GM12878 (cell line): ENCODE results near the gene CRB2. TPM values are rescaled to one million over a fixed set of nuclear protein-coding genes. Genes with fewer than 3 reads are reported as not detected.

ENCODE experiments used
- CBFB ChIP-seq: IDR thresholded peaks from 2 replicates; pipeline ENCODE4 v1.6.1; 2016; ENCODE audit warnings: antibody characterized with exemption, low read depth
- ELK1 ChIP-seq: IDR thresholded peaks from 2 replicates; pipeline ENCODE4 v1.6.1; 2012; ENCODE audit warnings: low read depth, low read length, improper control_type of control experiment
- GATAD2B ChIP-seq: fragments of 450-650 bp; conservative IDR thresholded peaks from 2 replicates; pipeline ENCODE4 v1.6.1; 2017; ENCODE audit warnings: low read depth, mild to moderate bottlenecking, moderate library complexity
- NFXL1 ChIP-seq: fragments of 450-650 bp; IDR thresholded peaks from 2 replicates; pipeline ENCODE4 v1.6.1; 2017; ENCODE audit warnings: antibody characterized with exemption, mild to moderate bottlenecking, borderline replicate concordance
- NFYB ChIP-seq: IDR thresholded peaks from 2 replicates; pipeline ENCODE4 v1.6.1; 2011; ENCODE audit warnings: low read depth, mild to moderate bottlenecking, low read length, improper control_type of control experiment, moderate library complexity; ENCODE audit not compliant: insufficient read depth
- NR2C2 ChIP-seq: IDR thresholded peaks from 2 replicates; pipeline ENCODE4 v1.6.1; 2011; ENCODE audit warnings: borderline replicate concordance, low read depth; ENCODE audit not compliant: control insufficient read depth, insufficient read length
- PML ChIP-seq: IDR thresholded peaks from 2 replicates; pipeline ENCODE4 v1.6.1; 2012; ENCODE audit warnings: low read length, inconsistent platforms
- SP1 ChIP-seq: IDR thresholded peaks from one replicate; pipeline ENCODE4 v1.6.1; 2011; ENCODE audit warnings: low read depth, low read length
- TAF1 ChIP-seq: IDR thresholded peaks from 2 replicates; pipeline ENCODE4 v1.6.1; 2011; ENCODE audit warnings: mild to moderate bottlenecking, low read depth, low read length, borderline replicate concordance
- ZNF622 ChIP-seq: fragments of 450-650 bp; IDR thresholded peaks from 2 replicates; pipeline ENCODE4 v1.6.1; 2017; ENCODE audit warnings: mild to moderate bottlenecking, inconsistent platforms
- polyA plus RNA-seq, 11 experiments: library from polyadenylated mRNA; depleted of rRNA in 4 of 11; unstranded in 6 of 11; stranded (reverse) in 5 of 11; fragments of >200 nt; fragmentation: Nextera tagmentation in 4 of 11; fragmentation: Illumina TruSeq in 1 of 11; extraction: Ambion mirVana in 4 of 11; extraction: Trizol in 1 of 11; gene quantifications; 1 replicate in 1 of 11; 2 replicates in 10 of 11; pipeline versions ENCODE4 v1.2.1 to v1.2.3, GENCODE V29; 2011 to 2016; ENCODE audit warnings: inconsistent platforms in 2 of 11, missing spikeins in 2 of 11, low read depth in 1 of 11
- total RNA-seq, 4 experiments: library from RNA; depleted of rRNA in 3 of 4; stranded (reverse); fragments of >200 nt in 3 of 4; fragmentation: Illumina TruSeq in 1 of 4; extraction: Trizol in 1 of 4; gene quantifications; 2 replicates each; pipeline versions ENCODE4 v1.2.1 to v1.2.3, GENCODE V29; 2013 to 2021
- TF ChIP-seq, protein P1 (sequence below): fragments of 450-650 bp; IDR thresholded peaks from 2 replicates; pipeline ENCODE4 v1.6.1; 2018; ENCODE audit warnings: borderline replicate concordance, mild to moderate bottlenecking; ENCODE audit not compliant: partially characterized antibody

The CRB2 gene
- total and polyA plus RNA-seq, 10 of the 15 experiments (the other 5 are each of a cell fraction or from before 2014, with no cell fraction given), result 0.01 to 0.80 (median 0.23) TPM; not detected in 3

GRCh38 chr9:123318961-123319421, 37.0 kb upstream of the CRB2 start (continued):
- TF ChIP-seq, protein P1, sequence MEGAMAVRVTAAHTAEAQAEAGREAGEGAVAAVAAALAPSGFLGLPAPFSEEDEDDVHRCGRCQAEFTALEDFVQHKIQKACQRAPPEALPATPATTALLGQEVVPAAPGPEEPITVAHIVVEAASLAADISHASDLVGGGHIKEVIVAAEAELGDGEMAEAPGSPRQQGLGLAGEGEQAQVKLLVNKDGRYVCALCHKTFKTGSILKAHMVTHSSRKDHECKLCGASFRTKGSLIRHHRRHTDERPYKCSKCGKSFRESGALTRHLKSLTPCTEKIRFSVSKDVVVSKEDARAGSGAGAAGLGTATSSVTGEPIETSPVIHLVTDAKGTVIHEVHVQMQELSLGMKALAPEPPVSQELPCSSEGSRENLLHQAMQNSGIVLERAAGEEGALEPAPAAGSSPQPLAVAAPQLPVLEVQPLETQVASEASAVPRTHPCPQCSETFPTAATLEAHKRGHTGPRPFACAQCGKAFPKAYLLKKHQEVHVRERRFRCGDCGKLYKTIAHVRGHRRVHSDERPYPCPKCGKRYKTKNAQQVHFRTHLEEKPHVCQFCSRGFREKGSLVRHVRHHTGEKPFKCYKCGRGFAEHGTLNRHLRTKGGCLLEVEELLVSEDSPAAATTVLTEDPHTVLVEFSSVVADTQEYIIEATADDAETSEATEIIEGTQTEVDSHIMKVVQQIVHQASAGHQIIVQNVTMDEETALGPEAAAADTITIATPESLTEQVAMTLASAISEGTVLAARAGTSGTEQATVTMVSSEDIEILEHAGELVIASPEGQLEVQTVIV, result no peak
- TF ChIP-seq ZNF622 (no peak), NFXL1 (no peak), GATAD2B (no peak), SP1 (no peak), TAF1 (no peak), PML (no peak), NFYB (no peak), ELK1 (no peak), CBFB (no peak), NR2C2 (no peak)
